Activated CD8-positive, alpha-beta memory T cell treated with anti-CD3 and anti-CD28 coated beads for 48 hours (primary cell): ENCODE measurements around the gene ZNF155.
A peak's percentile ranks its signal among the peaks of the same experiment; 100 is the strongest.

ENCODE experiments used
- DNase-seq, 3 experiments: peaks; one replicate each; pipeline ENCODE4 v3.0.0-alpha.2; 2020; ENCODE audit warnings: low read depth in 2 of 3, low spot score in 2 of 3

The ZNF155 gene

DNA sequence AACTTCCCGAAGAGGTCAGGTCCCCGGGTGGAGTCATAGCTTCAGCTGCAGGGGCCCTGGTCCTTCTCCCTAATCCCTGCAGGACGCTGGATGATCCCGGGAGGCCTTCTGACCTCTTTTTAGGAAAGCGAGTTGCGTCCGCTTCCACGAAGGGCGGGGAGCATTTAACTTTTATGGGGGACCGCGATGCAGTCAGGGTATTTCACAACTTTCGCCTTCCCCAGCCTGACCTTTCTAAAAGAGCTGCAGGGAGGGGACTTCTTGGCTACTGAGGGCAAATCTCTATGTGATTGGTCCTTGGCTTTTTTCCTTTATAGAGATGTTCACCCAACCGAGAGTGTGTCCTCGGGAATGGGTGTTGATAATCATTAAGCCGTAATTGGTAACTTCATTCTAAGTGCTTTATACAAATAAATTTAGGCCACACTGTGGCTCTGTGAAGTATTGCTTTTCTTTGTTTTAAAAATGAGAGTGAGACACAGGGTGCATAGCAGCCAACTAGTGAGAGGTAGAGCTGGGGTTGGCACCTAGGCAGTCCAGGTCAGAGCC, 19.5 kb downstream of the ZNF155 start:
- no peak for DNase-seq

DNA sequence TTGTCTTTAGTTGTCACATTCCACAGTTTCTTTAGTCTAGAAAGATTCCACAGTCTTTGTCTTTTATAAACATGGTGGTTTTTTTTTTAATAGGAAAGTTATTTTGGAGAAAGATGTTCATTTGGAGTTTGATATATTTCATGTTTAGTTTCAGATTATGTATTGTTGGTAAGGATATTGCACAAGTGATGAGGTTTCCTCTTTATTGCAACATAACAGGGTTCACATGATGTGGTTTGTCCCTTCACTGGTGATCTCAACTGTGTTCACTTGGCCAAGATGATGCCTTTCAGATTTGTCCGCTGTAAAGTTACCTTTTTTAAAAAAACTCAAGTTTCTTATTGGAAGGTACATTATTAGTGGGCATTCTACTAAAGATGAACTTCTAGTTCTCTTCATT, 22.0 kb downstream of the ZNF155 start:
- no peak for DNase-seq

DNA sequence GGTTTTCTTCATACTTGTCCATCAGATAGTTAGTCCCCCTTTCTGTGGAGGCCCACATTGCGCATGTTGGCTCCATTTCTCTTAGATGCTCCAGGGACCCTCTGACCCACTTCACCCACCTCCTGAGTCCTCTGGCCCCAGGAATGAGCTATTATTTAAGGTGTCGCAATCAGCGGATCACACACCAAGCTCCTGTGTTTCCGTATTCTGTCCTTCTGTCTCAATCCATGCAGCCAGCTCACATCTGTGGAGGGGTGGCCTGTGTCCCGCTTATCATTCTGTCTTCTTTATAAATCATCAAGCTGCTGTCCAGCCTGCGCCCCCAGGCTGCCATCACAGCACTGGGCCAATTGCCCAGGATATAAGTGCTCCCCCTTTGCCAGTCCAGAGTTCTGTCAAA, 23.5 kb downstream of the ZNF155 start:
- no peak for DNase-seq

DNA sequence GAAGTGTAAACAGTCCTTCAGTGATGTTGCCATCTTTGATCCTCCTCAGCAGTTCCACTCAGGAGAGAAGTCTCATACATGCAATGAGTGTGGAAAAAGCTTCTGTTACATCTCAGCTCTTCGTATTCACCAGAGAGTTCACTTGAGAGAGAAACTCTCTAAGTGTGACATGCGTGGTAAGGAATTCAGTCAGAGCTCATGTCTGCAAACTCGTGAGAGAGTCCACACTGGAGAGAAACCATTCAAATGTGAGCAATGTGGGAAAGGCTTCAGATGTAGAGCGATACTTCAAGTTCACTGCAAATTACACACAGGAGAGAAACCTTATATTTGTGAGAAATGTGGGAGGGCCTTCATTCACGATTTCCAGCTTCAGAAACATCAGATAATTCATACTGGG, 26.5 kb downstream of the ZNF155 start:
- no peak for DNase-seq

DNA sequence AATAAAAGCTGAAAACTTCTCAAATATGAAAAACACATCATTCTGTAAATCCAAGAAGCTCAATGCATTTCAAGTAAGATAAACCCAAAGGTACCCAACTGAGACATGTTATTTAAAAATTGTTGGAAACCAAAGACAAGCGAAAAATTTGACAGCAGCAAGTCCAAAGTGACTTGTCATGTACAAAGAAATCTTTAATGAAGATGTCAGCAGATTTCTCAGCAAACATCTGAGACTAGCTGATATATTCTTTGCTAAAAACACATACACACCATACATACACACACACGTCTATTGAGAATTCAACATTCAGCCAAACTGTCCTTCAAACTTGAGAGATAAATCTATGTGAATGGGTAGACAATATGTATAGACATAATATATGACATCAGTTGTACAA, 35.5 kb downstream of the ZNF155 start:
- DNase-seq: no peak

DNA sequence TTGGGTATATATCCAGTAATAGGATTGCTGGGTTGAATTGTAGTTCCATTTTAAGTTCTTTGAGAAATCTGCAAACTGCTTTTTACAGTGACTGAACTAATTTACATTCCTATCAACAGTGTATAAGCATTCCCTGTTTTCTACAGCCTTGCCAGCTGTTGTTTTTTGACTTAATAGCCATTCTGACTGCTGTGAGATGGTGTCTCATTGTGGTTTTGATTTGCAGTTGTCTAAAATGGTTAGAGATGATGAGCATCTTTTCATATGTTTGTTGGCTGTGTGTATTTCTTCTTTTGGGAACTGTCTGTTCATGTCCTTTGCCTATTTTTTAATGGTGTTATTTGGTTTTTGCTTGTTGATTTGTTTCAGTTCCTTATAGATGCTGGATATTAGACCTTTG, 37.2 kb downstream of the ZNF155 start:
- no peak for DNase-seq

DNA sequence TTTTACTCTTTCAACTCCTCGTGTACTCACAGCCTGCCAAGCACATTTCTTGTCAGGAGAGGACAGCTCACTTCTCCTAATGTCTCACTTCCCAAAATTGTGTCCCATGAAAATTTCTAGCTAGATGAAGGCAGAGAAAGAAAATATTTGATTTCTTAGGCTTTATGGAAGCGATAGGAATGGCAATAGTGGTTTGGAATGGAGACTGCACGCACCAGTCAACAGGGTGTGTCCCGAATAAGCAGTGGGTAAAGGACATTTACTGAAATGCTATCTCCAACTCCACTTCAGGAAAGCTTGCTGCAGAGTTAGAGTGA, 40.9 kb downstream of the ZNF155 start:
- no peak for DNase-seq

DNA sequence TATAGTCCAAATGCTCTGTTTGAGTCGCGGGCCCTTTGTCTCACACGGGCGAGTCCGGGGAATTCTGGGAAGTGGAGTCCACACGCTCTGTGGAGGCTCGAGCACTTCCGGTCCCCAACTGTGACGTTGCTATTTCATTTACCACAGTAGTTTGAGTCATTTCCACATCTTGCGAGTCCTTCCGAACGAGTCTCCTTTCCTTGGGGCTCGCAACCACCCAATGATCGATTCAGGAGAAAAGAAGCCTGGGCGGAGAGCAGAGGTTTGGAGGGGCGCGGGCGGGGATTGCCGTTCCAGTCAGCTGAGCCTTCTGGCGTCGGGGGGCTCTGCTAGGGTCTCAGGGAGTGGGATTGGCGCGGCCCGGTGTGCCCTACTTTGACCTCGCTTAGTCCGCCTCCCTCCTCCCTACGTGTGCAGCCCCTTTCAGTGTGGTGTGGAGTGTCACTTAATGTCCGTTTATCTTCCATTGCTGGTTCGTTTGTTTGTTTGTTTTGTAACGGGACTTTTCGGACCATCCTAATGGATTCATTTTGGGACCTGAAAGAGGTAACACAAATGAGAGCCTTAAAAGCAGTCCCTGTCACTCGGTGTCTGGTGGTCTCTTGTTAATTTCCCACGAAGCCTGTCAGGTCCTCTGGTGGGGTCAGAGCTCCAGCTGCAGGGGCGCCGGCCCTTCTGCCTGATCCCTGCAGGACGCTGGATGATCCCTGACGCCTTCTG, 41.4 kb downstream of the ZNF155 start, which contains the start of gene ZNF222:
TSS of gene ZNF222 (plus strand) at position 163 of the 720 bp plus-strand sequence. CDS start at position 221, 58 bp downstream.
- DNase-seq: peak; percentile 38 to 46 (median 39)

DNA sequence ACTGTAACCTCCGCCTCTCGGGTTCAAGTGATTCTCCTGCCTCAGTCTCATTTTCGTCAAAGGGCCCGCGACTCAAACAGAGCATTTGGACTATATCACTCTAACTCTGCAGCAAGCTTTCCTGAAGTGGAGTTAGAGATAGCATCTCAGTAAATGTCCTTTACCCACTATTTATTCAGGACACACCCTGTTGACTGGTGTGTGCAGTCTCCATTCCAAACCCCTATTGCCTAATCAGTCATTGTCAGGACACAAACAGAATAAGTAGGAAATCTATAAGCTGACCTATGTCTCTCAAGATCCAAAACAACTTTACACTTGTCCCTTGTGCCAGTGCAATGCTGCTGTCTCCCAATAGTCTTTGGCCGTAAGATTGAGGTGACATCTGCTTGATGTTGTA, 42.6 kb downstream of the ZNF155 start:
- DNase-seq: no peak

DNA sequence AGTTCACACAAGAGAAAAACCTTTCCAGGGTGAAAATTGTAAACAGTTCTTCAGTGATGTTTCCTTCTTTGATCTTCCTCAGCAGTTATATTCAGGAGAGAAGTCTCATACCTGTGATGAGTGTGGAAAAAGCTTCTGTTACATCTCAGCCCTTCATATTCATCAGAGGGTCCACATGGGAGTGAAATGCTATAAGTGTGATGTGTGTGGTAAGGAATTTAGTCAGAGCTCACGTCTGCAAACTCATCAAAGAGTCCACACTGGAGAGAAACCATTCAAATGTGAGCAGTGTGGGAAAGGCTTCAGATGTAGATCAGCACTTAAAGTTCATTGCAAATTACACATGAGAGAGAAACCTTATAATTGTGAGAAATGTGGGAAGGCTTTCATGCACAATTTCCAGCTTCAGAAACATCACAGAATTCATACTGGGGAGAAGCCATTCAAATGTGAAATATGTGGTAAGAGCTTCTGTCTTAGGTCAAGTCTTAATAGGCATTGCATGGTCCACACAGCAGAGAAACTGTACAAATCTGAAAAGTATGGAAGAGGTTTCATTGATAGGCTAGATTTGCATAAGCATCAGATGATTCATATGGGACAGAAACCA, 48.1 kb downstream of the ZNF155 start:
- DNase-seq: no peak

DNA sequence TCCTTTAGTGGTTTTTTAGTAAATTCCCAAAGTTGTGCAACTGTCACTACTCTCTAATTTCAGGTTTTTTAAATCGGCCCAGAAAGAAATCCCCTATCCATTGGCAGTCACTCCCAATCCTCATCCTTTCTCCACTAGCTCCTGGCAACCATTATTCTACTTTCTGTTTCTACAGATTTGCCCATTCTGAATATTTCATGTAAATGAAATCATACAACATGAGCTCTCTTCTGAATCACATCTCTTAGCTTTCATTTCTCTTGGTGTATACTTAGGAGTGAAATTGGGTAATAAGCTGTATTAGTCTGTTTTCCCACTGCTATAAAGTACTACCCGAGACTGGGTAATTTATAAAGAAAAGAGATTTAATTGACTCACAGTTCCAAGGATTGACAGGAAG, 58.2 kb downstream of the ZNF155 start:
- no peak for DNase-seq
